NOMO-1 treated with dmso at 0.1 percent for 144 hours (cell line): ENCODE results near the gene ALKBH5.
"Not testable (repeated sequence)": the region's sequence is repeated elsewhere in the genome, so short reads cannot be mapped to it uniquely, and the experiment has no call there.

ENCODE experiments used
- DNase-seq: peaks from one replicate; lab custom pipeline; 2025; ENCODE audit not compliant: unreplicated experiment; lab: John Stamatoyannopoulos, UW

The ALKBH5 gene

GRCh38 chr17:18185391-18185790 lies 1.8 kb downstream of the ALKBH5 start:
- DNase-seq: no peak

- no peak for DNase-seq
Measured at GRCh38 chr17:18185832-18186626, 2.4 kb downstream of the ALKBH5 start.

GRCh38 chr17:18186627-18186982 lies 3.0 kb downstream of the ALKBH5 start:
- DNase-seq: no peak

- DNase-seq: no peak
Measured at GRCh38 chr17:18187226-18187625, 3.6 kb downstream of the ALKBH5 start.

GRCh38 chr17:18187821-18188761 lies 4.5 kb downstream of the ALKBH5 start:
- no peak for DNase-seq

GRCh38 chr17:18190628-18191235 lies 7.1 kb downstream of the ALKBH5 start:
- DNase-seq: no peak

- no peak for DNase-seq
Measured at GRCh38 chr17:18191236-18191667, 7.6 kb downstream of the ALKBH5 start.

- DNase-seq: no peak
Measured at GRCh38 chr17:18191967-18192366, 8.3 kb downstream of the ALKBH5 start.

- no peak for DNase-seq
Measured at GRCh38 chr17:18194394-18194793, 10.8 kb downstream of the ALKBH5 start.

GRCh38 chr17:18194804-18195203 lies 11.2 kb downstream of the ALKBH5 start:
- no peak for DNase-seq

- no peak for DNase-seq
Measured at GRCh38 chr17:18195246-18195645, 11.6 kb downstream of the ALKBH5 start.

- DNase-seq: no peak
Measured at GRCh38 chr17:18197535-18198194, 14.0 kb downstream of the ALKBH5 start.

GRCh38 chr17:18198530-18198929 lies 14.9 kb downstream of the ALKBH5 start:
- no peak for DNase-seq

- DNase-seq: no peak
Measured at GRCh38 chr17:18201108-18201507, 17.5 kb downstream of the ALKBH5 start.

- no peak for DNase-seq
Measured at GRCh38 chr17:18203308-18203707, 19.7 kb downstream of the ALKBH5 start.

GRCh38 chr17:18205861-18206260 lies 22.2 kb downstream of the ALKBH5 start:
- no peak for DNase-seq

GRCh38 chr17:18206962-18207361 lies 23.3 kb downstream of the ALKBH5 start:
- no peak for DNase-seq

GRCh38 chr17:18208092-18208491 lies 24.5 kb downstream of the ALKBH5 start:
- no peak for DNase-seq

GRCh38 chr17:18213666-18214270 lies 30.1 kb downstream of the ALKBH5 start:
- no peak for DNase-seq

- DNase-seq: not testable (repeated sequence)
Measured at GRCh38 chr17:18216906-18217305, 33.3 kb downstream of the ALKBH5 start.
